Cerebellar cortex (tissue), 1 donor: Measurements from ENCODE around the gene PFN3.

Source experiments
- DNase-seq: peaks from one replicate; pipeline ENCODE4 v3.0.0-alpha.2; 2015; ENCODE audit warnings: low spot score

Gene PFN3, protein sequence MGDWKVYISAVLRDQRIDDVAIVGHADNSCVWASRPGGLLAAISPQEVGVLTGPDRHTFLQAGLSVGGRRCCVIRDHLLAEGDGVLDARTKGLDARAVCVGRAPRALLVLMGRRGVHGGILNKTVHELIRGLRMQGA

GRCh38 chr5:177399997-177400868 lies at the start of gene PFN3:
TSS of gene PFN3 (minus strand) at chr5:177400661. CDS start at chr5:177400576, 85 bp downstream.
- no peak for DNase-seq

- no peak for DNase-seq
Measured at GRCh38 chr5:177449140-177450061, 48.9 kb upstream of the PFN3 start.

DNA sequence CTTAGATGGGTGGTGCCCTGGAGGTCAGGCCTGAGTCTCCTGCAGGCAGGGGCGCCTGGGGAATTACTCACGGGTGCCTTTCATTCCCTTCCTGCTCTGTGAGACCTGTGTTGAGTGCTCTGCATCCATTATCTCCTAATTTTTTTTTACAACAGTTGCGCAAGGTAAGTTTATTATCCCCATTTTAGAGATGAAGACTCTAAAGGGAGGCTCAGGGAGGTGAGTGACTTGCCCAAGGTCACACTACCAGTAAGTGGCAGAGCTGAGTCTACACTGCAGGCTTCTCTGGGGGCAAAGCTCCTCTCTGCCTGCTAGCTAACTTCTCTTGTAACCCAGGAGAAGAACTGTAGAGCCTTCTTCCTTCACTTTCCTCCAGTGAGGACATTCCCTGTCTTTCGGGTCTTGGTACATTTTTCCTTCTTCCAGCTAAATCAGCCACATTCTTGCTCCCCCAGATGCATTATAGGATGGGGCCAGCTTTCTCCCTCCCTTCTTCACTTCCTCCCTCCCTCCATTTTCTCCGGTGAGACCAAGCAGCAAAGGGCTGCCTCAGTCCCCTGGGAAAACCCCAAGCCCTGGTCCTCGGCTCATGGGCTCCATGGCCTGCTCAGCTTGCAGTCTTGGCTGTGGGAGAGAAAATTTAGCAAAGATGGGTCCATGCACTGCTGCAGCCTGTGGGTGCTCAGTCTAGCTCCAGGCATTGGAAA lies 47.9 kb upstream of the PFN3 start:
- no peak for DNase-seq

GRCh38 chr5:177447611-177448243 lies 47.3 kb upstream of the PFN3 start:
- DNase-seq, result no peak

GRCh38 chr5:177447066-177447610 lies 46.7 kb upstream of the PFN3 start:
- DNase-seq, result no peak

- DNase-seq, result peak; percentile 55
Measured at GRCh38 chr5:177446200-177447065, 46.0 kb upstream of the PFN3 start, which contains the start of gene PRR7. TSS of gene PRR7 (plus strand) at chr5:177446814. CDS start at chr5:177455068, 8,254 bp downstream.

- no peak for DNase-seq
Measured at GRCh38 chr5:177445917-177446199, 45.4 kb upstream of the PFN3 start.

DNA sequence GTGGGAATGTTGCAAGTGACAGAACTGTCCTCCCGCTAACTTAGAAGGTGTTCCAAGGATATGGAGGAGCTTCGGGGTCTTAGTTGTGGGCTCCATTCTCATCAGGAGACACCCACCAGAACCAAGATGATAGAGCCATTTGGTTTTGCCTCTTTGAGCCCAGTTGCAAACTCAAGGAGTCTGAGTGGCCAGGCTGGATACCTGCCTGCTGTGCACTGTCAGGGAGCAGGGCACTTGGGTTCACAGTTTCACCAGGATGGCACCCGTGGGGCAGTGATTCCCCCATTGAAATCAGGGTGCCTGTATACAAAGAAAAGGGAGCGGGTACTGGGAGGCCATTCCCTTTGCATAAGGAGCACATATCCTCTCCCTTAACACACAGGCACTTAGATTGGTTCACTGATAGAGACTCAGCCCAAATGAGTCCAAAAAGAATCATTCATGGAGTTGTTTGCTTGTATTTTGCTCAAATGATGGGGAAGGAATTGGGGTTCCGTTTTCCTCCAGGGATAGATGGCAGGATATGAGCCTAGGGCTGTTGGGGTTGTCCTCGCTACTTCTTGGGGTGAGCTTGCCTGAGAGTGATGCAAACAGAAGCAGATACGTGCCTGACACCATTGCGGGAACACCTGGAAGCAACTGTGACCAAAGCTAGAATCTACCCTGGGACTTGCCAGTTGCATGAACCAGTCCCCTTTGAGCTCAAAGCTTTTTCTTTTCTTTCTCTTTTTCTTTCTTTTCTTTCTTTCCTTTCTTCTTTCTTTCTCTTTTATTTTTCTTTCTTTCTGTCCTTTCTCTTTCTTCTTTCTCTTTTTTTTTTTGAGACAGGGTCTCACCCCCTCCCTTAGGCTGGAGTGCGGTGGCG lies 44.8 kb upstream of the PFN3 start:
- DNase-seq, result no peak

GRCh38 chr5:177444106-177445051 lies 43.9 kb upstream of the PFN3 start:
- DNase-seq, result no peak

- no peak for DNase-seq
Measured at GRCh38 chr5:177443144-177443983, 42.9 kb upstream of the PFN3 start.

DNA sequence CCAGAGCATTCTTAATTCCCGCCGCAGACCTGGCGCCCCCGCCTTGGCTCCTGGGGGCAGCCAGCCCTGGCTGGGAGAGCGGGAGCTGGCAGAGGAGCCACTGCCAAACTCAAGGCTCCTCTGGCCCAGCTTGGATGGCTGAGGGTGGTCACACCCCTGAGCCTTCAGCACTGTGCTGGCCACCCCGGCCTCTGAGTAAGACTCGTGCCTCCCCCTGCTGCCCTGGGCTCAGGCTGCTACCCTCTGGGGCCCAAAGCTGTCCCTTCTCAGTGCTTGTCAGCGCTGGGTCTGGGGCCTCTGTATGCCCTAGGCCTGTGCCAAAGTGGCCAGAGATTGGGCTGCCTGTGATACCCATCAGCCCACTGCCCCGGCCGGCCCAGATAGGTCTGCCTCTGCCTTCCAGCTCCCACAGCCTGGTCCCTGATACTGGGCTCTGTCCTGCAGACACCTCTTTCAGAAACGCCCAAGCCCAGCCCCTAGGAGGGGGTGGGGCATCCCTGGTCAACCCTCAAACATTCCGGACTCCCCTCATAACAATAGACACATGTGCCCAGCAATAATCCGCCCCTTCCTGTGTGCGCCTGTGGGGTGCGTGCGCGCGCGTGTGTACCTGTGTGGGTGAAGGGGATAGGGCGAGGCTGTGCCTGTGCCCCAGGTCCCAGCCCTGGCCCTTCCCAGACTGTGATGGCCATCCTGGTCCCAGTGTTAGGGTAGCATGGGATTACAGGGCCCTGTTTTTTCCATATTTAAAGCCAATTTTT lies 41.8 kb upstream of the PFN3 start:
- no peak for DNase-seq

GRCh38 chr5:177440990-177441780 lies 40.7 kb upstream of the PFN3 start:
- no peak for DNase-seq

DNA sequence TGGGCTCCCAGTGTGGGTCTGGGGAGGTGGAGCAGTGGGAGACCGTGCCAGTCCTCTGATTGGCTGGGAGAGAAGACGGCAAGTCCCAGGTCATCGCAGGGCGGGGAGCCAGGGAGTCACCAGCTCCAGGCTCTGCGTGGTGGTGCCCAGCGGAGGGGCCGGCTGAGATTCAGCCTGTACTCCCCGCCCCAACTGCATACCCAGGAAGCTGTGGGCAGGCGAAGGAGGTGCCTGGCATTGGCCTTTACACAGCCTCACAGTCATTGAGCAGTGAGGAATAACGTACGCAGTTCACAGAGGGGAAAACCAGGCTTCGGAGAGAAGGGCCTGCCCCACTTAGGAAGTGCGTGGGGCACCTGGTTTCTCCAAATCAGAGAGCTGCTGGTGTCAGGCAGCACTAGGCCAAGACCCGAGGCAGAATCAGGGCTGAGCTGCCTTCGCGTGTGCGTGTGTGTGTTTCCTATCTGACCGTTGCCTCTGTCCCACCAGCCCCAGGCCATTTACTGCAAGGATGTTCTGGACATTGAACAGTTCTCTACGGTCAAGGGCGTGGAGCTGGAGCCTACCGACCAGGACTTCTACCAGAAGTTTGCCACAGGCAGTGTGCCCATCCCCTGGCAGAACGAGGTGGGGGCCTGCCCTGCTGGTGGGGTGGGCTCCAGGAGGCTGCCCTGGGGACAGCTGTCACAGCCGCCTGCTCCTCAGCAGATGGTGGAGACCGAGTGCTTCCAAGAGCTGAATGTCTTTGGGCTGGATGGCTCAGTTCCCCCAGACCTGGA lies 39.9 kb upstream of the PFN3 start:
- no peak for DNase-seq

DNA sequence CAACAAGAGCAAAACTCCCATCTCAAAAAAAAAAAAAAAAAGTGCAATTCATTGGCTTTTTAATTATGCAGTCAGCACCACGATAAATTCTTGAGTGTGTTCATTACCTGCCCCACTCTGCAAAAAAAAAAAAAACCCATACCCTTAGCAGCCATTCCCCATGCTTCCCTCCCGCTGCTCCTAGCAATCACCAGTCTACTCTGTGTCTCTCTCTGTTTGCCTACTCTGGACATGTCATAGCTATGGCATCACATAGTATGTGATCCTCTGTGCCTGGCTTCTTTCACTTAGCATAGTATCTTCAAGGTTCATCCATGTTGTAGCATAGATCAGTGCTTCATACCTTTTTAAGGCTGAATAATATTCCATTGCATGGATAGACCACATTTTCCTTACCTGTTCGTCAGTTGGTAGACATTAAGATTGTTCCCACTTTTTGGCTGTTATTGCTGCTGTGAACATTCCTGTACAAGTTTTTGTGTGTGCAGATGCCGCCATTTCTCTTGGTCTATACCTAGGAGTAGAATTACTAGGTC lies 39.1 kb upstream of the PFN3 start:
- DNase-seq, result no peak
